SK-N-SH (cell line): ENCODE data around the gene WIPF3.

ENCODE experiments used
- POLR2AphosphoS5 ChIP-seq: IDR thresholded peaks from 2 replicates; pipeline ENCODE4 v1.6.1; 2012; ENCODE audit warnings: low read depth, low read length
- TF ChIP-seq, protein P1 (sequence below): fragments of 200-600 bp; sonication (generic); IDR thresholded peaks from 2 replicates; pipeline ENCODE4 v1.6.1; 2017; ENCODE audit warnings: antibody characterized with exemption, mild to moderate bottlenecking, moderate library complexity
- TF ChIP-seq, protein P2 (sequence below): fragments of 150-350 bp; IDR thresholded peaks from 2 replicates; pipeline ENCODE4 v1.6.1; 2017; ENCODE audit warnings: antibody characterized with exemption, low read length, low read depth, borderline replicate concordance

GRCh38 chr7:29937132-29937531 is 130.8 kb downstream of the WIPF3 start:
- no peak for TF ChIP-seq POLR2AphosphoS5
- TF ChIP-seq, protein P1, sequence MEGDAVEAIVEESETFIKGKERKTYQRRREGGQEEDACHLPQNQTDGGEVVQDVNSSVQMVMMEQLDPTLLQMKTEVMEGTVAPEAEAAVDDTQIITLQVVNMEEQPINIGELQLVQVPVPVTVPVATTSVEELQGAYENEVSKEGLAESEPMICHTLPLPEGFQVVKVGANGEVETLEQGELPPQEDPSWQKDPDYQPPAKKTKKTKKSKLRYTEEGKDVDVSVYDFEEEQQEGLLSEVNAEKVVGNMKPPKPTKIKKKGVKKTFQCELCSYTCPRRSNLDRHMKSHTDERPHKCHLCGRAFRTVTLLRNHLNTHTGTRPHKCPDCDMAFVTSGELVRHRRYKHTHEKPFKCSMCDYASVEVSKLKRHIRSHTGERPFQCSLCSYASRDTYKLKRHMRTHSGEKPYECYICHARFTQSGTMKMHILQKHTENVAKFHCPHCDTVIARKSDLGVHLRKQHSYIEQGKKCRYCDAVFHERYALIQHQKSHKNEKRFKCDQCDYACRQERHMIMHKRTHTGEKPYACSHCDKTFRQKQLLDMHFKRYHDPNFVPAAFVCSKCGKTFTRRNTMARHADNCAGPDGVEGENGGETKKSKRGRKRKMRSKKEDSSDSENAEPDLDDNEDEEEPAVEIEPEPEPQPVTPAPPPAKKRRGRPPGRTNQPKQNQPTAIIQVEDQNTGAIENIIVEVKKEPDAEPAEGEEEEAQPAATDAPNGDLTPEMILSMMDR = no peak
- TF ChIP-seq, protein P2, sequence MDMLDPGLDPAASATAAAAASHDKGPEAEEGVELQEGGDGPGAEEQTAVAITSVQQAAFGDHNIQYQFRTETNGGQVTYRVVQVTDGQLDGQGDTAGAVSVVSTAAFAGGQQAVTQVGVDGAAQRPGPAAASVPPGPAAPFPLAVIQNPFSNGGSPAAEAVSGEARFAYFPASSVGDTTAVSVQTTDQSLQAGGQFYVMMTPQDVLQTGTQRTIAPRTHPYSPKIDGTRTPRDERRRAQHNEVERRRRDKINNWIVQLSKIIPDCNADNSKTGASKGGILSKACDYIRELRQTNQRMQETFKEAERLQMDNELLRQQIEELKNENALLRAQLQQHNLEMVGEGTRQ = no peak
